Effector memory CD4-positive, alpha-beta T cell (primary cell): ENCODE data around the gene ELL3.
"Not testable (repeated sequence)": the region's sequence is repeated elsewhere in the genome, so short reads cannot be mapped to it uniquely, and the experiment has no call there.

ENCODE experiments used
- DNase-seq, 3 donors: peaks; one replicate each; pipeline ENCODE4 v3.0.0-alpha.2; 2020
- H3K27ac ChIP-seq: 2 replicates; pipeline ENCODE4 v1.7.0; 2013; ENCODE audit warnings: mild to moderate bottlenecking, low read length, moderate library complexity; ENCODE audit not compliant: insufficient read depth, poor library complexity, severe bottlenecking
- H3K27me3 ChIP-seq: replicated peaks from 2 replicates; pipeline ENCODE4 v1.7.0; 2013; ENCODE audit warnings: mild to moderate bottlenecking, low read length; ENCODE audit not compliant: insufficient read depth, control insufficient read depth, poor library complexity, severe bottlenecking
- H3K36me3 ChIP-seq: 2 replicates; pipeline ENCODE4 v1.7.0; 2013; ENCODE audit warnings: mild to moderate bottlenecking, low read length, moderate library complexity; ENCODE audit not compliant: control insufficient read depth, insufficient read depth
- H3K4me1 ChIP-seq: 2 replicates; pipeline ENCODE4 v1.7.0; 2013; ENCODE audit warnings: low read length, mild to moderate bottlenecking; ENCODE audit not compliant: control insufficient read depth, insufficient read depth, poor library complexity, severe bottlenecking
- H3K4me3 ChIP-seq: 2 replicates; pipeline ENCODE4 v1.7.0; 2013; ENCODE audit warnings: low read length, low read depth, mild to moderate bottlenecking; ENCODE audit not compliant: insufficient read depth, poor library complexity, severe bottlenecking
- H3K9me3 ChIP-seq: 2 replicates; pipeline ENCODE4 v1.7.0; 2013; ENCODE audit warnings: mild to moderate bottlenecking, low read length, moderate library complexity; ENCODE audit not compliant: control insufficient read depth

The ELL3 gene

DNA sequence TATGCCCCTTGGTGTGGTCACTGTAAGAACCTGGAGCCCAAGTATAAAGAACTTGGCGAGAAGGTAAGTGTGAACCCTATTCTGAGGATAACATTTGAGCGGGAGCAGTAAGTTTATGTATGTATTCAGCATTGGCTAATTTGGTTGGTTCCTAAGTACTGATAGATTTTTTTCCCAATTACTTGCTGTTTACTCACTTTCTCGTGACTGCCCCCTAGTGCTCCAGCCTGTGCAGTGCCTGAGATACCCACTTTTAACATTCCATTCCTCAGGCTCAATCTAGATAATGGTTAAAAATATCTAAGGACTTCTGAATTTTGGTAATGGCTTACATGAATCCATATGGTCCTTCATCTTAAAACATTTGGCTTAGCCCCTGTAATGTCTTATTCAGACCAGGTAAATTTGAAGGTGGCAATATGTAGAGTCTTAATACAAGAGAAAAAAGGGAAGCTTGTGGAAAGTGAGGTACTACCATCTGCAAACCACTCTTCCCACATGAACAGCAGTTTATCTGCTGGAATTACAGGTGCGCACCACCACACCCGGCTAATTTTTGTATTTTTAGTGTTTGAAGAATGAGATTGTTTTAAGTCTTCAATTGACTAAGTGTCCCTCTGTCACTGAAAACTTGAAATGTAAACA, 7.1 kb downstream of the ELL3 start:
- no peak overlapping the region for H3K4me3 ChIP-seq
- peaks cover 83% of the 10 kb centered on the region for H3K36me3 ChIP-seq
- H3K9me3 ChIP-seq = no peaks in the 10 kb centered on the region
- DNase-seq = peak in 1 of 3 donors; percentile 37
- no peaks in the 10 kb centered on the region for H3K27me3 ChIP-seq
- H3K4me1 ChIP-seq = no peaks in the 10 kb centered on the region
- no peak overlapping the region for H3K27ac ChIP-seq

- Histone ChIP-seq H3K27ac (no peak overlapping the region), H3K9me3 (no peaks in the 10 kb centered on the region), H3K4me3 (no peak overlapping the region), H3K4me1 (no peaks in the 10 kb centered on the region), H3K27me3 (no peaks in the 10 kb centered on the region), H3K36me3 (peaks cover 81% of the 10 kb centered on the region)
- DNase-seq = no peak
Measured at GRCh38 chr15:43763819-43764446, 12.8 kb downstream of the ELL3 start.

- Histone ChIP-seq H3K9me3 (no peaks in the 10 kb centered on the region), H3K4me1 (no peaks in the 10 kb centered on the region), H3K27ac (no peak overlapping the region), H3K27me3 (no peaks in the 10 kb centered on the region), H3K4me3 (no peak overlapping the region), H3K36me3 (peaks cover 79% of the 10 kb centered on the region)
- DNase-seq = no peak
Measured at GRCh38 chr15:43762824-43763223, 13.9 kb downstream of the ELL3 start.

- no peaks in the 10 kb centered on the region for H3K27me3 ChIP-seq
- H3K36me3 ChIP-seq = peaks cover 32% of the 10 kb centered on the region
- no peak overlapping the region for H3K4me3 ChIP-seq
- peak overlapping the region; percentile 26 for H3K27ac ChIP-seq
- peaks cover 26% of the 10 kb centered on the region for H3K4me1 ChIP-seq
- no peaks in the 10 kb centered on the region for H3K9me3 ChIP-seq
- no peak for DNase-seq
Measured at GRCh38 chr15:43751885-43752284, 24.9 kb downstream of the ELL3 start.

DNA sequence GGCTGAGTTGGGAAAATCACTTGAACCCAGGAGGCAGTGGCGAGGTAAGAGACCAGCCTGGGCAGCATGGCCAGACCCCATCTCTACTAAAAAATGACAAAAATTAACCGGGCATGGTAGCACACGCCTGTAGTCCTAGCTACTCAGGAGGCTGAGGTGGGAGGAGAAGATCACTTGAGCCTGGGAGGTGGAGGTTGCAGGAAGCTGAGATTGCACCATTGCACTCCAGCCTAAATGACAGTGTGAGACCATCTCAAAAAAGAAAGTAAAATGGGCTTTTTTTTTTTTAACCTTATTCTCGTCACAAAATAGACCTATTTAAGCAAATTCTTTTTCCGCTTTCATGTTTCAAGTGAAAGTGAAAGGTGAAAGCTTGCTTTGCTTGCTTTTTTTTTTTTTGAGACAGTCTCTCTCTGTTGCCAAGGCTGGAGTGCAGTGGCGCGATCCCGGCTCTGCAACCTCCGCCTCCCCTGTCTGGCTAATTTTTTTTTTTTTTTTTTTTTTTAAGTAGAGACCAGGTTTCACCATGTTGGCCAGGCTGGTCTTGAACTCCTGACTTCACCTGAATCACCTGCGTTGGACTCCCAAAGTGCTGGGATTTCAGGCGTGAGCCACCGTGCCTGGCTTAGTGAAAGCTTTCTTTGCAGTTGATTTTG, 26.9 kb downstream of the ELL3 start:
- H3K4me3 ChIP-seq = peak overlapping the region; percentile 45
- peak; percentile 17 to 43 (median 34) for DNase-seq
- peaks cover 11% of the 10 kb centered on the region for H3K36me3 ChIP-seq
- no peaks in the 10 kb centered on the region for H3K9me3 ChIP-seq
- H3K4me1 ChIP-seq = peaks cover 29% of the 10 kb centered on the region
- peak overlapping the region; percentile 45 for H3K27ac ChIP-seq
- H3K27me3 ChIP-seq = no peaks in the 10 kb centered on the region

DNA sequence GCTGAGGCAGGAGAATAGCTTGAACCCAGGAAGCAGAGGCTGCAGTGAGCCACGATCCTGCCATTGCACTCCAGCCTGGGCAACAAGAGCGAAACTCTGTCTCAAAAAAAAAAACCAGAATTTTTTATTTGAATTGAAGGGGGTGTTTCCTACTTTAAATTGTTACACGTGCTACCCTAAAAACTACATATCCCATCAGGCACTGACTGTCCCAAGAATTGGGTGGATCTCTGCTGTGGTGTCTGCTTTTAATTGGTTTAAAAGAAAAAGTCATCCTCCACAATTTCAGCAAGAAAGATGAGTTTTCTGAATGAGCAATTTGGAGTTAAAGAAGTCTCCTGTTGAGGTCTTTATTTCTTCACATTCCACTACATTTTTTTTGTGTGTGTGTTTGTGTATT, 28.4 kb downstream of the ELL3 start:
- H3K27ac ChIP-seq = peak overlapping the region; percentile 32
- no peak overlapping the region for H3K4me3 ChIP-seq
- no peaks in the 10 kb centered on the region for H3K27me3 ChIP-seq
- H3K4me1 ChIP-seq = peaks cover 29% of the 10 kb centered on the region
- DNase-seq = peak in 1 of 3 donors; percentile 10
- peaks cover under 1% of the 10 kb centered on the region for H3K36me3 ChIP-seq
- no peaks in the 10 kb centered on the region for H3K9me3 ChIP-seq

DNA sequence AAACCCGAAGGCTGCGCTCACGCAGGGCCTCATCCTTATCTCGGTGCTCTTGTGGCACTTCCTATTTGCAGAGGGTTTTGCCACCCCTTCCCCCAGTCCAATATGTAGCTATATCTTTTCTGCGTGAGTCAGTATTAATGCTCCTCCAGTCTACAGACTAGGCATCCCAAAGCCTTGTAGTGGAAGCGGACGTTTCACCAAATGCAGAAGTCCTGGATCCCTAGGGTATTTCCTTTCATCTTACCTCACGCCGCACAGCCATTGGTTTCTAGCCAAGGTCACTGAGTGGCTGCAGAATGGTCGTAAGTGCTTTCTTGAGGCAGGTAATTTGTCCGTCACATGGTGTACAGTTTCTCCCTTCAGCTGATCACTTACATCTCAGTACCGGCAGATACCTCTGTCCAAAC, 29.9 kb downstream of the ELL3 start:
- not testable (repeated sequence) for H3K9me3 ChIP-seq, H3K36me3 ChIP-seq, H3K27me3 ChIP-seq
- peaks cover 22% of the 10 kb centered on the region for H3K4me1 ChIP-seq
- H3K4me3 ChIP-seq = peak overlapping the region; percentile 71
- DNase-seq = peak in 1 of 3 donors; percentile 8
- peak overlapping the region; percentile 92 for H3K27ac ChIP-seq

GRCh38 chr15:43746245-43746902, 30.4 kb downstream of the ELL3 start, which contains the start of gene PDIA3:
PDIA3 (plus strand) TSS chr15:43746438; CDS start chr15:43746540, 102 bp downstream.
- peak within 1 kb of the TSS; percentile 92 for H3K27ac ChIP-seq
- peaks cover 18% of the 10 kb centered on the region for H3K4me1 ChIP-seq
- H3K9me3 ChIP-seq, H3K36me3 ChIP-seq, H3K27me3 ChIP-seq: not testable (repeated sequence)
- peak; percentile 77 to 81 (median 77) for DNase-seq
- H3K4me3 ChIP-seq = peak within 1 kb of the TSS; percentile 71

- no peaks in the 10 kb centered on the region for H3K36me3 ChIP-seq
- H3K4me3 ChIP-seq = no peak overlapping the region
- H3K27me3 ChIP-seq = no peaks in the 10 kb centered on the region
- H3K9me3 ChIP-seq = no peaks in the 10 kb centered on the region
- no peak overlapping the region for H3K27ac ChIP-seq
- H3K4me1 ChIP-seq = no peaks in the 10 kb centered on the region
- DNase-seq = no peak
Measured at GRCh38 chr15:43735416-43735815, 41.4 kb downstream of the ELL3 start.
